ENCODE data around the gene HECW1. TPM values are rescaled to one million over a fixed set of nuclear protein-coding genes. Genes with fewer than 3 reads are reported as not detected.

Gene HECW1
- total and polyA plus RNA-seq, 10 of the 15 experiments (the other 5 are each of a cell fraction or from before 2014, with no cell fraction given): under 0.01 to 0.31 (median 0.04) TPM; not detected in 3

- no peak overlapping the region for H3K4me3 ChIP-seq
- H3K9me3 ChIP-seq (replicated peaks; ENCODE audit: control insufficient read depth, insufficient read depth, low read length): peaks cover 11% of the 10 kb centered on the region
- no peak for FAIRE-seq
- TF ChIP-seq CHD4 (IDR thresholded peaks at IDR 0.05): no peak
- TF ChIP-seq NKRF (conservative IDR thresholded peaks at IDR 0.05): no peak
- no peak for TF ChIP-seq RBBP5 (conservative IDR thresholded peaks at IDR 0.05)
- TF ChIP-seq BCL3 (IDR thresholded peaks at IDR 0.05; ENCODE audit: borderline replicate concordance, insufficient read depth, low read depth, low read length, poor library complexity, severe bottlenecking): no peak
- no peak for TF ChIP-seq ZBTB40 (IDR thresholded peaks at IDR 0.05; ENCODE audit: borderline replicate concordance)
- no peak for TF ChIP-seq TARDBP (IDR thresholded peaks at IDR 0.05; ENCODE audit: borderline replicate concordance)
- TF ChIP-seq MAX (IDR thresholded peaks at IDR 0.05; ENCODE audit: low read depth, low read length): no peak
- no peak for TF ChIP-seq GATAD2B (conservative IDR thresholded peaks at IDR 0.05; ENCODE audit: low read depth)
- no peak for TF ChIP-seq TAF1 (IDR thresholded peaks at IDR 0.05; ENCODE audit: borderline replicate concordance, low read depth, low read length)
- no peak for TF ChIP-seq POLR2AphosphoS2 (IDR thresholded peaks at IDR 0.05; ENCODE audit: low read depth, low read length)
- H3K79me2 ChIP-seq (ENCODE audit: control insufficient read depth, insufficient read depth, low read length): no peaks in the 10 kb centered on the region
- CTCF ChIA-PET: interaction anchor here (0.8 to 3.6 kb wide), 9 partner anchors 8 to 658 kb away, joined by 3 to 16 read pairs (median 3); no protein-coding TSS in a partner anchor
- no peaks in the 10 kb centered on the region for H3K36me3 ChIP-seq (ENCODE audit: control insufficient read depth in 2 of 2, insufficient read depth in 2 of 2, low read length in 1 of 2)
- no peak for DNase-seq (ENCODE audit: low read depth, low spot score)
- no peak overlapping the region for H3K4me2 ChIP-seq (ENCODE audit: control insufficient read depth, insufficient read depth)
- H3K9ac ChIP-seq (ENCODE audit: control insufficient read depth, insufficient read depth, low read length): no peak overlapping the region
- POLR2A ChIA-PET: interaction anchor here (1.0 to 1.4 kb wide), 2 partner anchors 131 to 145 kb away, joined by 3 to 7 read pairs; partner anchors contain the start of genes MRPL32 and PSMA2
- 100% methylated on average over 4 of the region's 9 CpGs for WGBS (ENCODE audit: insufficient coverage, insufficient replicate concordance, low lambda C conversion rate, missing lambda C conversion rate)
- peaks cover 9% of the 10 kb centered on the region for H3K4me1 ChIP-seq (ENCODE audit: control insufficient read depth, insufficient read depth, low read length)
- H2AFZ ChIP-seq (ENCODE audit: control insufficient read depth, low read depth, low read length): no peak overlapping the region
- in situ Hi-C loops (cut with MboI): no loop called here
- H4K20me1 ChIP-seq (ENCODE audit: control insufficient read depth, insufficient read depth): no peaks in the 10 kb centered on the region
- no peak overlapping the region for H3K27ac ChIP-seq (ENCODE audit: control insufficient read depth, insufficient read depth)
- no TSS peak for BruUV-seq (replicated peaks)
- SMC1A ChIA-PET (ENCODE audit: uncharacterized antibody, unreplicated experiment): interaction anchor here (1.2 to 3.8 kb wide), 7 partner anchors 23 to 184 kb away, joined by 4 to 52 read pairs (median 13); no protein-coding TSS in a partner anchor
- RAD21 ChIA-PET (ENCODE audit: unreplicated experiment): interaction anchor here (1.5 to 3.0 kb wide), 6 partner anchors 19 to 145 kb away, joined by 6 to 18 read pairs (median 9); partner anchors contain the start of genes MRPL32 and PSMA2
- ATAC-seq: no peak
- no peaks in the 10 kb centered on the region for H3K27me3 ChIP-seq (replicated peaks in 1 of 2; ENCODE audit: control insufficient read depth in 2 of 2, insufficient read depth in 2 of 2, low read length in 1 of 2)
- intact Hi-C loops (cut with micrococcal nuclease; ENCODE audit: unreplicated experiment): loop anchor here (10.0 kb wide), 1 partner anchor 378 kb away; no protein-coding TSS in a partner anchor
These were observed 35.2 kb upstream of the HECW1 start for GRCh38 chr7:43077285-43077684.

Data from GM12878 (cell line).